Hepatocyte (in vitro differentiated cells): ENCODE results near the gene VAPB.

ENCODE experiments used
- EZH2phosphoT487 ChIP-seq: fragments of 200-600 bp; sonication (generic); IDR thresholded peaks from one replicate; pipeline ENCODE4 v1.6.1; 2018; ENCODE audit warnings: antibody characterized with exemption, mild to moderate bottlenecking, low read depth, moderate library complexity; ENCODE audit not compliant: unreplicated experiment, severe bottlenecking
- TF ChIP-seq, protein P1 (sequence below): fragments of 200-600 bp; sonication (generic); IDR thresholded peaks from 2 replicates; pipeline ENCODE4 v1.5.1; 2016; ENCODE audit warnings: antibody characterized with exemption, mild to moderate bottlenecking; ENCODE audit not compliant: poor library complexity

DNA sequence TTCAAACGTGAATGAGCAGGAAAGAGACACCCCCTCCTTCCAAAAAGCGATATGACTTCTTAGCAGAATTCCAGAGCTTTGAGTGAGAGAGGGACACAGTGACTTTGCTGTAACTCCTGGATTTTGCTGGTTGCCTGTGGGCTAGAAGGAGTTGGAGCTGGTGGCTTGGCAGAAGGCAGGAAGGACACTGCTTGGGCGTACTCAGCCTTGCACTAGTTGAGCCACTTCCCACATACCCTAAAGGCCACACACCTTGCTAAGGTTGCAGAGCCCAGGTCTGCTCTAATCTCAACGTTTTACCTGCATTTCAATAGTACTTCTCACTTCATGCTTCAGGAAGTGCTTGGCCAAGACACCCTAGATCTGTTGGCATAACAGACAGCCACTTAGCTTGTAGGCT, 48.9 kb upstream of the VAPB start:
- TF ChIP-seq, protein P1, sequence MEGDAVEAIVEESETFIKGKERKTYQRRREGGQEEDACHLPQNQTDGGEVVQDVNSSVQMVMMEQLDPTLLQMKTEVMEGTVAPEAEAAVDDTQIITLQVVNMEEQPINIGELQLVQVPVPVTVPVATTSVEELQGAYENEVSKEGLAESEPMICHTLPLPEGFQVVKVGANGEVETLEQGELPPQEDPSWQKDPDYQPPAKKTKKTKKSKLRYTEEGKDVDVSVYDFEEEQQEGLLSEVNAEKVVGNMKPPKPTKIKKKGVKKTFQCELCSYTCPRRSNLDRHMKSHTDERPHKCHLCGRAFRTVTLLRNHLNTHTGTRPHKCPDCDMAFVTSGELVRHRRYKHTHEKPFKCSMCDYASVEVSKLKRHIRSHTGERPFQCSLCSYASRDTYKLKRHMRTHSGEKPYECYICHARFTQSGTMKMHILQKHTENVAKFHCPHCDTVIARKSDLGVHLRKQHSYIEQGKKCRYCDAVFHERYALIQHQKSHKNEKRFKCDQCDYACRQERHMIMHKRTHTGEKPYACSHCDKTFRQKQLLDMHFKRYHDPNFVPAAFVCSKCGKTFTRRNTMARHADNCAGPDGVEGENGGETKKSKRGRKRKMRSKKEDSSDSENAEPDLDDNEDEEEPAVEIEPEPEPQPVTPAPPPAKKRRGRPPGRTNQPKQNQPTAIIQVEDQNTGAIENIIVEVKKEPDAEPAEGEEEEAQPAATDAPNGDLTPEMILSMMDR: no peak
- no peak for TF ChIP-seq EZH2phosphoT487
